ENCODE measurements around the gene LTA.
"Not testable (repeated sequence)": the region's sequence is repeated elsewhere in the genome, so short reads cannot be mapped to it uniquely, and the experiment has no call there.

The LTA gene

GRCh38 chr6:31590691-31591090 lies 18.6 kb downstream of the LTA start:
- DNase-seq = not testable (repeated sequence)

GRCh38 chr6:31592396-31592771 lies 20.3 kb downstream of the LTA start:
- no peak for DNase-seq

GRCh38 chr6:31597006-31597405 lies 24.9 kb downstream of the LTA start:
- no peak for DNase-seq

GRCh38 chr6:31607317-31607716 lies 35.2 kb downstream of the LTA start:
- no peak for DNase-seq

- DNase-seq = no peak
Measured at GRCh38 chr6:31609519-31610406, 37.7 kb downstream of the LTA start.

- DNase-seq = no peak
Measured at GRCh38 chr6:31610968-31611367, 38.9 kb downstream of the LTA start.

GRCh38 chr6:31614075-31614619 lies 42.1 kb downstream of the LTA start:
- DNase-seq = no peak

- DNase-seq = no peak
Measured at GRCh38 chr6:31614684-31615578, 42.8 kb downstream of the LTA start, which contains the start of gene AIF1. Gene AIF1 (plus strand): TSS chr6:31615234. CDS start chr6:31615330, 96 bp downstream.

GRCh38 chr6:31615748-31616147 lies 43.7 kb downstream of the LTA start:
- no peak for DNase-seq

GRCh38 chr6:31617010-31617409 lies 44.9 kb downstream of the LTA start:
- DNase-seq = no peak

- peak; percentile 99 for DNase-seq
Measured at GRCh38 chr6:31619805-31620585, 47.9 kb downstream of the LTA start.

- peak; percentile 87 for DNase-seq
Measured at GRCh38 chr6:31620586-31621319, 48.7 kb downstream of the LTA start, which contains the start of gene PRRC2A. Gene PRRC2A (plus strand): TSS chr6:31620715. CDS start chr6:31622790, 2,075 bp downstream.

- DNase-seq = peak; percentile 31
Measured at GRCh38 chr6:31621320-31621939, 49.3 kb downstream of the LTA start.

GRCh38 chr6:31621991-31622390 lies 49.9 kb downstream of the LTA start:
- no peak for DNase-seq

- no peak for DNase-seq
Measured at GRCh38 chr6:31622684-31623091, 50.6 kb downstream of the LTA start.
